Measurements from ENCODE around the gene EIF2AK3.

GRCh38 chr2:88668862-88669261 is 41.6 kb upstream of the EIF2AK3 start:
- TF ChIP-seq CTCF (IDR thresholded peaks at IDR 0.05) (no peak), POLR2A (IDR thresholded peaks at IDR 0.05) (no peak)
